HG03571 (cell line): ENCODE measurements around the gene GABRG3.
"Not testable (repeated sequence)": the region's sequence is repeated elsewhere in the genome, so short reads cannot be mapped to it uniquely, and the experiment has no call there.

Source experiments
- ATAC-seq: cut with Tn5 transposase; IDR thresholded peaks from one replicate; pipeline ENCODE4 v1.9.1; 2021; ENCODE audit not compliant: unreplicated experiment

The GABRG3 gene

GRCh38 chr15:27172821-27173220 is 201.8 kb downstream of the GABRG3 start:
- ATAC-seq = no peak

GRCh38 chr15:27175472-27176153 is 204.6 kb downstream of the GABRG3 start:
- ATAC-seq = no peak

- ATAC-seq = no peak
Measured at GRCh38 chr15:27176785-27177406, 205.9 kb downstream of the GABRG3 start.

DNA sequence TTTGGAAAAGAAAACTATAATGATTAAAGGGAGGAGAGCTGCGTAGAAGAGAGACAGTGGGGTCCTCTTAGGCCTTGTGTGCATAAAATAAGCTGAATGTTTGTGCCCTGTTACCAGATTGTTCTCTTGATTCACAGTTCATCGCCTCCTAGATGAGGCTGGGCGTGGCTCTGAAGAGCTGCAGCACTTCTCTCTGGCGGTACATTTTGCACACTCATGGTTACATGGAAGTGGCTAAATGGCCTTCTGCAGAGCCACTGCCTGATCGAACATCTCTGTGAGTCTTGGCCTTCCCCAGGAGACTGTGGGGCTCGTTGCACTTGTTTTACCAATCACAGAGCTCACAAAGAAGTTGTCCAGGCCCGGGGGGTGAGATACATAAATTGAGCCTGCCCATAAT is 208.8 kb downstream of the GABRG3 start:
- ATAC-seq = no peak

DNA sequence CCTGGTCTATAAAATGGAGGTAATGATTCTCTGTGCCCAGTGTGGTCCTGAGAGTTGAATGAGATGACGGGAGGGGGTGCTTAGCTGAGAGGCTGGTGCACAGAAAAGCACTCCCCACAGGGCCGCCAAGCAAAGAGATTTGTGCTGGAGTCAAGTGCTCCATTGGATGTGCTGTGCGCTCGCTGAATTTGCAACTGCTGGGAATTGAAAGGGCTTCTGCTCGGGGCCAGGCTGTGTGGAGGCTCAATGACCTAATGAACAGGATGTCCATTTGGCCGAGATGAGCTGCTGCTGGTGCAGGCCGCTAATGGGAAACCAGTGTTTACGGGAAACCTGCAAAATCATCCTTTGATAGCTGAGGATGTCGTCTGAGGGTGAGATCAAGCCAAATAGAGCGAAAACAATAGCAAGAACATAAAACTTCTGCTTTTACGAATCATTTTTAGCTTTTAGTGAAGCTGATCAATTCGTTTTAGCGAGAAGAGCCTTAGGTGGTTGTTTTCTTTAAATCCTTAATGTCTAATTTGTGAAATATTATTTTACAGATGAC is 211.7 kb downstream of the GABRG3 start:
- ATAC-seq = no peak

- ATAC-seq = no peak
Measured at GRCh38 chr15:27183201-27183600, 212.2 kb downstream of the GABRG3 start.

DNA sequence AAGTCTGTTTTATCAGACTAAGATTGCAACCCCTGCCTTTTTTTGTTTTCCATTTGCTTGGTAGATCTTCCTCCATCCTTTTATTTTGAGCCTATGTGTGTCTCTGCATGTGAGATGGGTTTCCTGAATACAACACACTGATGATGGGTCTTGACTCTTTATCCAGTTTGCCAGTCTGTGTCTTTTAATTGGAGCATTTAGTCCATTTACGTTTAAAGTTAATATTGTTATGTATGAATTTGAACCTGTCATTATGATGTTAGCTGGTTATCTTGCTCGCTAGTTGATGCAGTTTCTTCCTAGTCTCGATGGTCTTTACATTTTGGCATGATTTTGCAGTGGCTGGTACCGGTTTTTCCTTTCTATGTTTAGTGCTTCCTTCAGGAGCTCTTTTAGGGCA is 220.5 kb downstream of the GABRG3 start:
- not testable (repeated sequence) for ATAC-seq

DNA sequence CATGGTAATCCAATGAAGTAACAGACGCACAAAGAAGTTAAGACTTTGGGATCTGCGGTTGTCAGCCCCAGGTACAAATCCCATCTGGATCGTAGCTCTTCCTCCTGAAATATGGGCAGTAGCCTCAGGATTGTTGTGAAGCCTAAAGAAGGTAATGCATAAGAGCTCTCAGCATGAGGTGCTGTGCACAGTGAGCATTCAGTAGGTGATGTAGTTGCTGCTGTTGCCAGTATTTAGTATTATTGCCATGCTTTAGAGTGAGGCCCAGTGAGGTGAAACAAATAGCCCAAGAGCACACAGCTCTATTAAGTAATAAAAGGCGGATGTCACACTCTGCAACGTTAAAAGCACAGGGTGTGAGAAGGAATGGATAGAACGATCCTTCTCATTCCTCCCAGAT is 225.7 kb downstream of the GABRG3 start:
- ATAC-seq = no peak

GRCh38 chr15:27201425-27201824 is 230.4 kb downstream of the GABRG3 start:
- ATAC-seq = no peak

GRCh38 chr15:27210176-27210575 is 239.2 kb downstream of the GABRG3 start:
- no peak for ATAC-seq

- ATAC-seq = no peak
Measured at GRCh38 chr15:27214032-27214431, 243.1 kb downstream of the GABRG3 start.

DNA sequence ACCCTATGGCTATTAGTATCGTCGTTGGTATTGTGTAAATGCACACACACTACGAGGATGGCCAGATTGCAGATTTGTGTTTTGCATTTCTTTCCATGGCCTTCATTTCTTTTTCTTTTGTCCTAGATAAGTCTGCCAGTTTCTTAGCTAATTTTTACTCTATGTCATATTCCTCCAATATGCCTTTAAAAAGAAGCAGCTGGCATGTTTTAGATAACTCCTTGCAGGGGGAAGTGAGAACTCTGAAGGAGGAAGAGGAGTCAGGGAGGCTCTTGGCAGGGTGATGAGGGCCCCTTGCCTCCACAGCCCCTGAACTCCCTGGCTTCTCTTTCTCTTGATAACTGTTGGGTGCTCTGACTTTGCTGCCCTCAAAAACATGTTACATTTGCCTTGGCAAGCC is 244.0 kb downstream of the GABRG3 start:
- no peak for ATAC-seq

- ATAC-seq = no peak
Measured at GRCh38 chr15:27218426-27218825, 247.4 kb downstream of the GABRG3 start.

DNA sequence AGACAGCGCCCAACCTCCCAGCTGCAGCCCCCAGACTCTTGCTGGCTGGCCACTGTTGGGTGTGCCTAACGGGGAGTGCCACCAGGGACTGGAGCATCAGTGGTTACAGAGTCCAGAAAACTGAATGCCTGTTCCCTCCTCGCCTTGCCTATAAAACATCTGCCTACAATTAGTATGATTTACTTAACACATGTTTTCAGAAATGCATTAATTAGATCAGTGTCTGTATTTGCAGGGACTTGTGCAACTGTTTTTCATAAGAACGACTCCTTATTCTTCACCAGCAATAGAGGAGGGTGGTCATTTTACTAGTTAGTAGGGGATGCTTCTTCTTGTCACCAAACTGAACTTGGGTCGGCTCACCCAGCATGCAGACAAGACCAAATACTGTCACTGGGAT is 248.7 kb downstream of the GABRG3 start:
- ATAC-seq = no peak

DNA sequence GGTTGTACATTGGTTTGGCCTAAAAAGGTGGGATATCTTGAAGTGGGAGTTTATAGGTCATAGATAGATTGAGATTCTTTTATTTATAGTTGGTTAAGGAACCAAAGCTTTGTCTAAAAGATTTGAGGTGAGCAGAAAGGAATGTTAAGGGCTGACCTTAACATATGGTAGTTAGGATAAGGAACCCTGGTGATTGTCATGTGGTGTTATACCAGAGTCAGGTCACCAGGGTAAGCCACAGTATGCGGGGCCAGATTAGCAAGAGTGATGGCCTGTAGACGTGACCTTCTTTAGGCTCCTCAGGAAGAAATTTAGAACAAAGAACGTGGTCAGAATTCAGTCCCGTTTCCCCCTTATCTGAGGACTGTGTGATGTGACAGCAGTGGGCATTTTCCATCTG is 249.2 kb downstream of the GABRG3 start:
- ATAC-seq = no peak

- ATAC-seq = no peak
Measured at GRCh38 chr15:27222479-27222878, 251.5 kb downstream of the GABRG3 start.

DNA sequence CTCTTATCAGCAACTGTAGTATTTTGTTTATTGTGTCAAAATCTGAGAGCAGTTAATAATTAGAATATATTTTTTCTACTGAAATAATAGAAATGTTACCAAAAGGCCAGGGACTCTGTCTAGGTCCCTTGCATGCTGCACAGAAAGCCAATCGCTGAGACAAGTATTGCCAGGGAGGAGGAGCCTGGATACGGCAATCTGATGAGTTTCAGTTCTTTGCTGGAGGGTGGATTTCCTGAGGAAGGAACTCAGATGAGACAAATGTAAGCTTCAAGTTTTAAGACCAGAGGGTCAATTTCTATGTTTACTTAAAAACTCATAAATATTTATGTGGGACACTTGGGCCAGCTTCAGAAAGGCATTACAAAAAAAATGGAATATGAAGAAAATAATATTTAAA is 252.2 kb downstream of the GABRG3 start:
- no peak for ATAC-seq

GRCh38 chr15:27231811-27232210 is 260.8 kb downstream of the GABRG3 start:
- no peak for ATAC-seq

- no peak for ATAC-seq
Measured at GRCh38 chr15:27232876-27233275, 261.9 kb downstream of the GABRG3 start.

DNA sequence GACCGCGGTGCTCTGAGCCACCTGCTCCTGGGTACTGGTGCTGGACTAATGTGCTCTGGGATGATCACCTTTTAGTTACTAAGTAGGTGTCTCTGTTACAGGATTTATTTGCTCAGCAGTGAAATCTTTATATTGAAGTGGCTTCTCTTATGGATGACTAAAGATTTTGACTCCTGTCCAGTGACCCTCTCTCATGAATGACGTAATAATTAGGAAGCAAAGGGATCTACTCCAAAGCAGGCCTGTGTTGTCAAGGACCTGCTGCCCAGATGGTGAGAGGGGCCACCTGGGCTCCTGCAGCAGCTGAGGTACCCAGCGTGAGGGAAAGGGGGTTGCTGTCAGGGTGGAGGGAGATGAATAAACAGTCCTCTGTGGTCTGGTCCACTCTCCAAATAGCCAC is 263.6 kb downstream of the GABRG3 start:
- no peak for ATAC-seq

GRCh38 chr15:27235161-27235560 is 264.2 kb downstream of the GABRG3 start:
- ATAC-seq = no peak

DNA sequence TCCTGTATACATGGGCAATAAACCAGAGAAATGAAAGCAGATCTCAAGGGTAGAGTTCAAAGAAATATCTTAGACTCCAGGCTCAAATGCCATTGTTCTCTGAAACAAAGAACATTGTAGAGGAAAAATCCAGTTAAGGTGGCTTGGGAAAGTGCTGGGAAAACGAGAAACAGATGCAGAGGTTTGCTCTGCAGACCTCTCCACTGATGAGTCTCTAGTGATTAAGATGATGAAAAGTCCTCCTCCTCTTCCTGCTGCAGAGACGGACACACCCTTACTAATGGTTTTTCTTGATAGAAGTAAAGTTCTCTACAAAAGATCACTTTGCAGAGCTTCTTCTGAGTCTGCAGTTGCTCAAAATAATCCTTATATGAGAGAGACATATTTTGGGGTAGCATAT is 264.7 kb downstream of the GABRG3 start:
- no peak for ATAC-seq
